ENCODE measurements around the gene TMEM30A. TPM values are rescaled to one million over a fixed set of nuclear protein-coding genes. Genes with fewer than 3 reads are reported as not detected.
A peak's percentile ranks its signal among the peaks of the same experiment; 100 is the strongest.

TMEM30A gene
- total and polyA plus RNA-seq, 2 experiments from 2014 or later, result 30.0 to 33.5 TPM

- no peaks in the 10 kb centered on the region for H3K9me3 ChIP-seq (ENCODE audit: low read depth)
- H3K27ac ChIP-seq, result no peak overlapping the region
- H3K4me1 ChIP-seq (ENCODE audit: low read depth), result peaks cover 11% of the 10 kb centered on the region
- H3K27me3 ChIP-seq, result no peaks in the 10 kb centered on the region
- no peaks in the 10 kb centered on the region for H3K36me3 ChIP-seq
- TF ChIP-seq CTCF (IDR thresholded peaks at IDR 0.05; ENCODE audit: low read depth, low read length), result no peak
- H3K4me3 ChIP-seq, result no peak overlapping the region
- no peak for DNase-seq (ENCODE audit: low read depth in 1 of 2, low spot score in 1 of 2)
These were observed 34.8 kb downstream of the TMEM30A start for GRCh38 chr6:75249837-75250236.

GRCh38 chr6:75246386-75246785 is 38.2 kb downstream of the TMEM30A start:
- H3K36me3 ChIP-seq, result no peaks in the 10 kb centered on the region
- H3K27me3 ChIP-seq, result no peaks in the 10 kb centered on the region
- H3K4me3 ChIP-seq, result no peak overlapping the region
- no peaks in the 10 kb centered on the region for H3K9me3 ChIP-seq (ENCODE audit: low read depth)
- H3K4me1 ChIP-seq (ENCODE audit: low read depth), result no peaks in the 10 kb centered on the region
- H3K27ac ChIP-seq, result no peak overlapping the region
- TF ChIP-seq CTCF (IDR thresholded peaks at IDR 0.05; ENCODE audit: low read depth, low read length), result no peak
- no peak for DNase-seq (ENCODE audit: low read depth in 1 of 2, low spot score in 1 of 2)

- peak overlapping the region; percentile 86 for H3K4me3 ChIP-seq
- no peaks in the 10 kb centered on the region for H3K4me1 ChIP-seq (ENCODE audit: low read depth)
- no peak for DNase-seq (ENCODE audit: low read depth in 1 of 2, low spot score in 1 of 2)
- no peak for TF ChIP-seq CTCF (IDR thresholded peaks at IDR 0.05; ENCODE audit: low read depth, low read length)
- H3K9me3 ChIP-seq (ENCODE audit: low read depth), result no peaks in the 10 kb centered on the region
- H3K27me3 ChIP-seq, result no peaks in the 10 kb centered on the region
- peaks cover 17% of the 10 kb centered on the region for H3K36me3 ChIP-seq
- peak overlapping the region; percentile 90 for H3K27ac ChIP-seq
These were observed 40.5 kb downstream of the TMEM30A start for GRCh38 chr6:75244063-75244584.

GRCh38 chr6:75243333-75244062 is 41.1 kb downstream of the TMEM30A start, which contains the start of gene COX7A2:
Gene COX7A2, minus strand, starts transcription at chr6:75243801. Its CDS starts 67 bp downstream, at chr6:75243734.
- Histone ChIP-seq H3K36me3 (peaks cover 17% of the 10 kb centered on the region), H3K27ac (peak within 1 kb of the TSS; percentile 90), H3K27me3 (no peaks in the 10 kb centered on the region), H3K4me1 (ENCODE audit: low read depth) (no peaks in the 10 kb centered on the region), H3K9me3 (ENCODE audit: low read depth) (no peaks in the 10 kb centered on the region), H3K4me3 (peak within 1 kb of the TSS; percentile 86)
- no peak for TF ChIP-seq CTCF (IDR thresholded peaks at IDR 0.05; ENCODE audit: low read depth, low read length)
- DNase-seq (ENCODE audit: low read depth in 1 of 2, low spot score in 1 of 2), result peak; percentile 96 to 99

DNA sequence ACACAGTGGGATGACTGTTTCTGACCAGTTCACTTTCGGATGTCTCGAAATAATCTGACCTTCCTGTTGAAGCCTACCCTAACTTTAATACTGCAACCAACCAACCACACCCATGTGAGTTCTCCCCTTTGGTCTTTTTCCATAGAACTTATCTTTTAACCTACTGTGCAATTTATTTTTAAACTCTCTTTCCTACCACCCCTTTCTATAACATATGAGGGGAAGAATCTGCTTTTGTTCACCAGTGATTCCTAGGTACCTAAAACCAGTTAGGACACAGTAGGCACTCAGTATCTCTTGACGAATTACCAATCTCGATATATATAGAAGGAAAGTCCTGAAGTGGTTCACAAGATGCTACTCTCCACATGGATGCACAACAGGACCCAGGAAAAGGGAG is 48.0 kb downstream of the TMEM30A start:
- Histone ChIP-seq H3K9me3 (ENCODE audit: low read depth) (no peaks in the 10 kb centered on the region), H3K4me1 (ENCODE audit: low read depth) (no peaks in the 10 kb centered on the region), H3K36me3 (peaks cover 33% of the 10 kb centered on the region), H3K27ac (peak overlapping the region; percentile 35), H3K27me3 (no peaks in the 10 kb centered on the region), H3K4me3 (no peak overlapping the region)
- TF ChIP-seq CTCF (IDR thresholded peaks at IDR 0.05; ENCODE audit: low read depth, low read length), result no peak
- DNase-seq (ENCODE audit: low read depth in 1 of 2, low spot score in 1 of 2), result no peak

All from cardiac muscle cell (in vitro differentiated cells and primary cell).